Endothelial cell of umbilical vein (primary cell): ENCODE data around the gene PHACTR1. TPM values are rescaled to one million over a fixed set of nuclear protein-coding genes. Genes with fewer than 3 reads are reported as not detected.
A peak's percentile ranks its signal among the peaks of the same experiment; 100 is the strongest.

Experiments used
- BruUV-seq: library from RNA; stranded (reverse); fragments of 400-500 nt; replicated peaks from 2 replicates; lab custom pipeline; 2021; lab: Mats Ljungman, UMichigan
- CTCF ChIA-PET: fragments of 300-600, 350-600 bp; sonication (Branson Sonifier 250); formaldehyde crosslinking; loops from one replicate; lab custom pipeline; 2021; ENCODE audit warnings: antibody characterized with exemption, inconsistent platforms; lab: Charles Lee
- POLR2A ChIA-PET: fragments of 300-600, 350-600 bp; sonication (Branson Sonifier 250); formaldehyde crosslinking; loops from one replicate; lab custom pipeline; 2021; ENCODE audit warnings: antibody characterized with exemption, inconsistent platforms; lab: Charles Lee
- DNase-seq: peaks from one replicate; pipeline ENCODE4 v3.0.0-alpha.2; 2011; ENCODE audit warnings: low read depth, low spot score
- FAIRE-seq: peaks from 2 replicates; lab custom pipeline; 2011; peaks lifted over from hg19 to GRCh38; lab: Jason Lieb, UNC
- H2AFZ ChIP-seq: 2 replicates; pipeline ENCODE4 v1.6.0; 2012; ENCODE audit warnings: low read depth, low read length, control low read depth, inconsistent platforms
- H3K27ac ChIP-seq: 2 replicates; pipeline ENCODE4 v1.5.1; 2011; ENCODE audit warnings: low read depth, mild to moderate bottlenecking, control low read depth, low read length, moderate library complexity; ENCODE audit not compliant: insufficient read depth
- H3K27me3 ChIP-seq, 2 experiments: 2 replicates each; pipeline versions ENCODE4 v1.6.0 to v1.6.1; 2011; ENCODE audit warnings: low read length in 2 of 2, mixed read lengths in 1 of 2; ENCODE audit not compliant: control insufficient read depth in 2 of 2, insufficient read depth in 2 of 2
- H3K36me3 ChIP-seq, 2 experiments: 2 replicates in 1 of 2; 3 replicates in 1 of 2; pipeline ENCODE4 v1.5.1; 2011; ENCODE audit warnings: low read length in 2 of 2, mild to moderate bottlenecking in 1 of 2, moderate library complexity in 1 of 2; ENCODE audit not compliant: control insufficient read depth in 2 of 2, insufficient read depth in 2 of 2; ENCODE audit errors: extremely low read depth in 1 of 2
- H3K4me1 ChIP-seq: 3 replicates; pipeline ENCODE4 v1.5.1; 2011; ENCODE audit warnings: mild to moderate bottlenecking, low read length; ENCODE audit not compliant: control insufficient read depth, insufficient read depth; ENCODE audit errors: extremely low read depth
- H3K4me2 ChIP-seq: 2 replicates; pipeline ENCODE4 v1.6.1; 2011; ENCODE audit warnings: low read length, control low read depth, mixed read lengths; ENCODE audit not compliant: insufficient read depth
- H3K4me3 ChIP-seq, 3 experiments: fragments of 200-600 bp in 1 of 3; sonication (generic), shearing (Covaris generic) in 1 of 3; replicated peaks in 1 of 3; 2 replicates each; pipeline ENCODE4 v1.5.1; 2011 to 2016; ENCODE audit warnings: control low read depth in 3 of 3, low read length in 3 of 3, mild to moderate bottlenecking in 2 of 3, inconsistent platforms in 1 of 3, low read depth in 1 of 3, moderate library complexity in 1 of 3; ENCODE audit not compliant: insufficient read depth in 1 of 3
- H3K79me2 ChIP-seq: 2 replicates; pipeline ENCODE4 v1.6.0; 2012; ENCODE audit warnings: low read length, inconsistent platforms; ENCODE audit not compliant: control insufficient read depth, insufficient read depth
- H3K9ac ChIP-seq: replicated peaks from 2 replicates; pipeline ENCODE3; 2011; ENCODE audit warnings: low read length, control low read depth; ENCODE audit not compliant: insufficient read depth; ENCODE audit errors: extremely low read depth
- H3K9me1 ChIP-seq: replicated peaks from 3 replicates; pipeline ENCODE4 v1.6.0; 2011; ENCODE audit warnings: mild to moderate bottlenecking, low read length; ENCODE audit not compliant: control insufficient read depth, insufficient read depth; ENCODE audit errors: extremely low read depth
- H3K9me3 ChIP-seq: replicated peaks from 2 replicates; pipeline ENCODE4 v1.5.1; 2012; ENCODE audit warnings: low read length, inconsistent platforms; ENCODE audit not compliant: control insufficient read depth, insufficient read depth
- H4K20me1 ChIP-seq: replicated peaks from 2 replicates; pipeline ENCODE3; 2011; ENCODE audit warnings: mild to moderate bottlenecking, low read length; ENCODE audit not compliant: control insufficient read depth, insufficient read depth; ENCODE audit errors: extremely low read depth
- EZH2 ChIP-seq: IDR thresholded peaks from 2 replicates; pipeline ENCODE4 v1.6.1; 2012; ENCODE audit warnings: borderline replicate concordance, low read depth, mild to moderate bottlenecking, moderate library complexity, low read length, inconsistent platforms; ENCODE audit not compliant: severe bottlenecking
- FOS ChIP-seq: IDR thresholded peaks from 2 replicates; pipeline ENCODE4 v1.6.1; 2011; ENCODE audit warnings: mild to moderate bottlenecking, low read length, moderate library complexity, borderline replicate concordance; ENCODE audit not compliant: insufficient read depth
- GATA2 ChIP-seq: IDR thresholded peaks from 2 replicates; pipeline ENCODE4 v1.7.0; 2011; ENCODE audit warnings: low read depth, mild to moderate bottlenecking, moderate library complexity, mixed read lengths, low read length; ENCODE audit not compliant: insufficient read length, insufficient read depth
- JUN ChIP-seq: IDR thresholded peaks from 2 replicates; pipeline ENCODE4 v1.6.1; 2011; ENCODE audit warnings: borderline replicate concordance, low read depth; ENCODE audit not compliant: insufficient read length, insufficient read depth
- MYC ChIP-seq: IDR thresholded peaks from one replicate; pipeline ENCODE4 v1.6.1; 2011; ENCODE audit warnings: mild to moderate bottlenecking, low read depth, low read length
- POLR2A ChIP-seq: IDR thresholded peaks from 2 replicates; pipeline ENCODE4 v1.6.1; 2012; ENCODE audit warnings: low read depth, mild to moderate bottlenecking, control low read depth, low read length
- POLR2AphosphoS5 ChIP-seq: IDR thresholded peaks from 2 replicates; pipeline ENCODE4 v1.6.1; 2012; ENCODE audit warnings: low read depth, mild to moderate bottlenecking, control low read depth, low read length, moderate library complexity; ENCODE audit not compliant: insufficient read depth
- dilution Hi-C: fragments of 300-500 bp; cut with MboI; formaldehyde crosslinking; loops from one replicate; pipeline ENCODE4 v1.15.0; 2019; ENCODE audit warnings: low sequenced_read_pairs; ENCODE audit not compliant: extremely low pct_ligation_motif_present
- intact Hi-C: fragments of 100-400 bp; cut with micrococcal nuclease; formaldehyde crosslinking; loops from one replicate; pipeline ENCODE4 v1.10.0; 2022
- polyA plus RNA-seq, 4 experiments: library from polyadenylated mRNA; depleted of rRNA in 3 of 4; stranded (reverse) in 3 of 4; unstranded in 1 of 4; fragments of >200 nt; gene quantifications; 2 replicates each; pipeline versions ENCODE4 v1.2.1 to v1.2.3, GENCODE V29; 2011 to 2012; ENCODE audit warnings: missing spikeins in 1 of 4
- total RNA-seq: library from RNA; stranded (reverse); gene quantifications from 2 replicates; pipeline ENCODE4 v1.2.3, GENCODE V29; 2021
- TF ChIP-seq, protein P1 (sequence below), 2 donors: IDR thresholded peaks; 1 replicate in 1 of 2; 2 replicates in 1 of 2; pipeline ENCODE4 v1.5.1; 2011; ENCODE audit warnings: low read length in 2 of 2, mild to moderate bottlenecking in 2 of 2, moderate library complexity in 2 of 2, control low read depth in 1 of 2, inconsistent platforms in 1 of 2, low read depth in 1 of 2; ENCODE audit not compliant: insufficient read depth in 1 of 2; ENCODE audit errors: extremely low read depth in 1 of 2
- TF ChIP-seq, protein P2 (sequence below): IDR thresholded peaks from 2 replicates; pipeline ENCODE4 v1.6.1; 2011; ENCODE audit not compliant: insufficient read depth, insufficient read length

The PHACTR1 gene
- total and polyA plus RNA-seq, 2 donors (not counting 3 experiments of a cell fraction or from before 2014, with no cell fraction given), result 2.4 to 23.2 TPM

DNA sequence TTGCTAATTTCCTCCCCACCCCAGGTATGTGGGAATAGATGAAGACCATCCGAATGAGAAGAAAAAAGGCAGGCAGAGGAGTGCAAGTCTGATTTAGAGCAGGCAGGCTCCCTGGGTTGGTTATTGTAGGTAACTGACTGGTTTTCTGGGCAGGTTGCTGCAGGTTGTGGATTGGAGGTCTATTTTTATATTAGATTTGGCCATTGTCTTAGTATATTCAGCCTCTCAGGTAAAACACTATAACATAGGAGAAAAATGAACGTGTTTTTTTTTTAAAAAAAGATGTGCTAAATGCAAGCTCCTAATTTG lies 612.3 kb downstream of the PHACTR1 start:
- Histone ChIP-seq H4K20me1 (no peaks in the 10 kb centered on the region), H3K4me3 (peak overlapping the region; percentile 25 to 92 (median 76)), H3K4me2 (peak overlapping the region; percentile 73), H3K9ac (peak overlapping the region; percentile 95), H3K4me1 (peaks cover 16% of the 10 kb centered on the region), H2AFZ (peak overlapping the region; percentile 28), H3K79me2 (no peaks in the 10 kb centered on the region), H3K27me3 (no peaks in the 10 kb centered on the region), H3K27ac (peak overlapping the region; percentile 36), H3K9me3 (no peaks in the 10 kb centered on the region), H3K9me1 (no peaks in the 10 kb centered on the region), H3K36me3 (no peaks in the 10 kb centered on the region)
- dilution Hi-C loops (loop anchor here (25.0 kb wide), 1 partner anchor 233 kb away; the partner anchor contains the start of gene SIRT5), intact Hi-C loops (loop anchor here (1.0 to 5.0 kb wide), 7 partner anchors 22 to 383 kb away; partner anchors contain the start of genes NOL7 and RANBP9)
- ChIA-PET CTCF (interaction anchor here (0.6 to 7.1 kb wide), 15 partner anchors 9 to 691 kb away, joined by 3 to 98 read pairs (median 5); partner anchors contain the start of genes NOL7 and SIRT5), POLR2A (interaction anchor here (0.8 to 1.9 kb wide), 5 partner anchors 26 to 398 kb away, joined by 4 to 5 read pairs (median 5); partner anchors contain the start of gene NOL7)
- BruUV-seq, result TSS peak; percentile 94
- TF ChIP-seq POLR2A (no peak), GATA2 (no peak), POLR2AphosphoS5 (no peak), JUN (no peak), FOS (no peak), MYC (no peak), EZH2 (no peak)
- TF ChIP-seq, protein P1, sequence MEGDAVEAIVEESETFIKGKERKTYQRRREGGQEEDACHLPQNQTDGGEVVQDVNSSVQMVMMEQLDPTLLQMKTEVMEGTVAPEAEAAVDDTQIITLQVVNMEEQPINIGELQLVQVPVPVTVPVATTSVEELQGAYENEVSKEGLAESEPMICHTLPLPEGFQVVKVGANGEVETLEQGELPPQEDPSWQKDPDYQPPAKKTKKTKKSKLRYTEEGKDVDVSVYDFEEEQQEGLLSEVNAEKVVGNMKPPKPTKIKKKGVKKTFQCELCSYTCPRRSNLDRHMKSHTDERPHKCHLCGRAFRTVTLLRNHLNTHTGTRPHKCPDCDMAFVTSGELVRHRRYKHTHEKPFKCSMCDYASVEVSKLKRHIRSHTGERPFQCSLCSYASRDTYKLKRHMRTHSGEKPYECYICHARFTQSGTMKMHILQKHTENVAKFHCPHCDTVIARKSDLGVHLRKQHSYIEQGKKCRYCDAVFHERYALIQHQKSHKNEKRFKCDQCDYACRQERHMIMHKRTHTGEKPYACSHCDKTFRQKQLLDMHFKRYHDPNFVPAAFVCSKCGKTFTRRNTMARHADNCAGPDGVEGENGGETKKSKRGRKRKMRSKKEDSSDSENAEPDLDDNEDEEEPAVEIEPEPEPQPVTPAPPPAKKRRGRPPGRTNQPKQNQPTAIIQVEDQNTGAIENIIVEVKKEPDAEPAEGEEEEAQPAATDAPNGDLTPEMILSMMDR (IDR thresholded peaks at IDR 0.05; ENCODE audit: extremely low read depth in 1 of 2, insufficient read depth in 1 of 2, low read depth in 1 of 2, low read length in 2 of 2), result no peak
- TF ChIP-seq, protein P2, sequence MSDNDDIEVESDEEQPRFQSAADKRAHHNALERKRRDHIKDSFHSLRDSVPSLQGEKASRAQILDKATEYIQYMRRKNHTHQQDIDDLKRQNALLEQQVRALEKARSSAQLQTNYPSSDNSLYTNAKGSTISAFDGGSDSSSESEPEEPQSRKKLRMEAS, result no peak
- FAIRE-seq (no peak), DNase-seq (no peak)
